Measurements from ENCODE around the gene FGF12. TPM values are rescaled to one million over a fixed set of nuclear protein-coding genes. Genes with fewer than 3 reads are reported as not detected.

The FGF12 gene
- total and polyA plus RNA-seq, 10 donors = 3.7 to 53.3 (median 19.1) TPM

DNA sequence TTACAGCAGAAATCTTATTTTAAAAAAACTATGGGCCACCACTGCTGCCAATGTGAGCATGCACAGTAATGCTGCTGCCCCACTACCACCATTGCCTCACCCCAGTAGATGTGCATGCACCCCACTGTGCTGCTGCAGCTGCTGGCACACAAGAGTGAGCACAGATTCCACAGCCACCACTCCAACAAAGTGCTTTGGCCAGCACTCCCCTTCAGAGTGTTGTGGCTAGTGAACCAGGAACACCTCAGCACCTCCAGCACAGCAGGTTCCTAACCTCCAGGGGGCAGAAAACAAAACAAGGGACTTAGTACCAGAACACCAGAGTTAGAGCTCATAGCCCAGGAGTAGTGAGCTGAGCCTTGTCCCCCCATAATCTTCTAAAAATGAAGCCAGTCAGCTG, 636.8 kb downstream of the FGF12 start:
- intact Hi-C loops (cut with DNase I; ENCODE audit: low total_unique reads) = no loop called here
- Histone ChIP-seq H3K27ac (no peak overlapping the region), H3K27me3 (replicated peaks in 1 of 7) (no peaks in the 10 kb centered on the region), H3K4me3 (no peak overlapping the region), H3K36me3 (no peaks in the 10 kb centered on the region), H3K9me3 (no peaks in the 10 kb centered on the region), H3K4me1 (no peaks in the 10 kb centered on the region)
- no peak for TF ChIP-seq POLR2A (IDR thresholded peaks at IDR 0.05)
- TF ChIP-seq POLR2AphosphoS5 (IDR thresholded peaks at IDR 0.05) = no peak
- TF ChIP-seq, protein P1, sequence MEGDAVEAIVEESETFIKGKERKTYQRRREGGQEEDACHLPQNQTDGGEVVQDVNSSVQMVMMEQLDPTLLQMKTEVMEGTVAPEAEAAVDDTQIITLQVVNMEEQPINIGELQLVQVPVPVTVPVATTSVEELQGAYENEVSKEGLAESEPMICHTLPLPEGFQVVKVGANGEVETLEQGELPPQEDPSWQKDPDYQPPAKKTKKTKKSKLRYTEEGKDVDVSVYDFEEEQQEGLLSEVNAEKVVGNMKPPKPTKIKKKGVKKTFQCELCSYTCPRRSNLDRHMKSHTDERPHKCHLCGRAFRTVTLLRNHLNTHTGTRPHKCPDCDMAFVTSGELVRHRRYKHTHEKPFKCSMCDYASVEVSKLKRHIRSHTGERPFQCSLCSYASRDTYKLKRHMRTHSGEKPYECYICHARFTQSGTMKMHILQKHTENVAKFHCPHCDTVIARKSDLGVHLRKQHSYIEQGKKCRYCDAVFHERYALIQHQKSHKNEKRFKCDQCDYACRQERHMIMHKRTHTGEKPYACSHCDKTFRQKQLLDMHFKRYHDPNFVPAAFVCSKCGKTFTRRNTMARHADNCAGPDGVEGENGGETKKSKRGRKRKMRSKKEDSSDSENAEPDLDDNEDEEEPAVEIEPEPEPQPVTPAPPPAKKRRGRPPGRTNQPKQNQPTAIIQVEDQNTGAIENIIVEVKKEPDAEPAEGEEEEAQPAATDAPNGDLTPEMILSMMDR (IDR thresholded peaks at IDR 0.05 in 8 of 11, conservative IDR thresholded peaks at IDR 0.05 in 3 of 11) = no peak
- DNase-seq = no peak

Small RNA genes within 50 kb of the gene (small RNA-seq; reads per million reads assigned to genes)
- 0 reads per million in 4 donors for gene RF01210
- 0 to 0.15 (median 0.10) reads per million in 4 donors for gene RNU1-20P

Other genes with a start within 250 kb of the FGF12 start
- gene MB21D2, start 190.3 kb upstream of the FGF12 start, total RNA-seq = 1 to 10 TPM; 1.8 to 3.5 (median 2.1) TPM
- gene MB21D2, start 190.3 kb upstream of the FGF12 start, polyA plus RNA-seq = 1 to 10 TPM in 1 of 3 donors, under 1 TPM in 2; 0.59 to 1.1 (median 0.67) TPM